Fibroblast of the conjunctiva (primary cell): ENCODE measurements around the gene MCU.
"Not testable (repeated sequence)": the region's sequence is repeated elsewhere in the genome, so short reads cannot be mapped to it uniquely, and the experiment has no call there.

Source experiments
- DNase-seq: peaks from one replicate; pipeline ENCODE4 v3.0.0-alpha.2; 2010; ENCODE audit warnings: low read depth

MCU gene, protein sequence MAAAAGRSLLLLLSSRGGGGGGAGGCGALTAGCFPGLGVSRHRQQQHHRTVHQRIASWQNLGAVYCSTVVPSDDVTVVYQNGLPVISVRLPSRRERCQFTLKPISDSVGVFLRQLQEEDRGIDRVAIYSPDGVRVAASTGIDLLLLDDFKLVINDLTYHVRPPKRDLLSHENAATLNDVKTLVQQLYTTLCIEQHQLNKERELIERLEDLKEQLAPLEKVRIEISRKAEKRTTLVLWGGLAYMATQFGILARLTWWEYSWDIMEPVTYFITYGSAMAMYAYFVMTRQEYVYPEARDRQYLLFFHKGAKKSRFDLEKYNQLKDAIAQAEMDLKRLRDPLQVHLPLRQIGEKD

DNA sequence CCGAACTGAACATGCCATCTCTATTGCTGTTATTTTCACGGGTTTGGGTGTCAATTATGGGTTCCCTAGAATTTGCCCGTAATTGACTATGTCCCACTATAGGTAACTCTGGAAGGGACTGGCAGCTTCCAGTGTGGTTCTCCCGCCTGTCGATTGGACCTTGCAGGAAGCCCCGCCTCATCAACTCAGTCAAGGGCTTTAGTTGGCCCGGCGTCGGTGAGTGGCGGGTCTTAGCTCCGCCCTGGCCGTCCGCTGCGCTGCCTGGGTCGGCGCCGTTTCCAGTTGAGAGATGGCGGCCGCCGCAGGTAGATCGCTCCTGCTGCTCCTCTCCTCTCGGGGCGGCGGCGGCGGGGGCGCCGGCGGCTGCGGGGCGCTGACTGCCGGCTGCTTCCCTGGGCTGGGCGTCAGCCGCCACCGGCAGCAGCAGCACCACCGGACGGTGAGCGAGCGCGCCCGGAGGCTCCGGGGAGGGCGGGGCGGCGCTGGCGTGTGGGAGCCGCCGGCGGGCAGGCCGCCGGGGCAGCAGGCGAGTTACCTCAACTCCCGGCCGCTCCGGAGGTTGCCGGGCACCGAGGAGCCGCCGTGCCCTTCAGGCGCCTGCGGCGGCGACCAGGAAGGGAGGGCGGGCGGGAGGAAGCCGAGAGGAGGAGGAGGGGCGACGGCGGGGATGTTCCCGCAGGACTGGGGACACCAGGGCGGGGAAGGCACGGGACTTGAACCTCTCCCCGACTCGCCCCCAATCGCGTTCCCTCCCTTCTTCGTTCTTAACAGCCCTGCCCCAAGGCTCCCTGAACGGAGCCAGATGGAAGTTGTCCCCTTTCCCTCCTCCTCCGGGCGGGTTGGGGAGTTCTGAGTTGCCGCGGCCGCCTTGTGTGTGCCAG is at the start of gene MCU:
Gene MCU, plus strand, starts transcription at position 281 of the 881 bp plus-strand sequence. Its CDS starts 9 bp downstream, at position 290.
- peak; percentile 89 for DNase-seq

DNA sequence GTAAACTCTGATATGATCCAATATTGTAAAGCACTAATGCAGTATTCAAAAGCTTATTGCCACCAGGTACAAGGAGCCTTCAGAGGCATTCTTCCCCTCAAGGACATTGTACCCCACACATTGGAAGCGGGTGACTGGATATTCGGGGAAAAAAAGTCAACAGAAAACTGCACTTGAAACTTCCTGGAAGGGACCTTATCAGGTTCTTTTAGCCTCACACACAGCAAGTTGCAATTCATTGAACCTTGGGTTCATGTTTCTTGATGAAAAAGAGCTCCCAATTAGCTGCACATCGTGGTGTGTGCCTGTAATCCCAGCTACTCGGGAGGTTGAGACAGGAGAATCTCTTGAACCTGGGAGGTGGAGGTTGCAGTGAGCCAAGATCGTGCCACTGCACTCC is 49.6 kb upstream of the MCU start:
- no peak for DNase-seq

DNA sequence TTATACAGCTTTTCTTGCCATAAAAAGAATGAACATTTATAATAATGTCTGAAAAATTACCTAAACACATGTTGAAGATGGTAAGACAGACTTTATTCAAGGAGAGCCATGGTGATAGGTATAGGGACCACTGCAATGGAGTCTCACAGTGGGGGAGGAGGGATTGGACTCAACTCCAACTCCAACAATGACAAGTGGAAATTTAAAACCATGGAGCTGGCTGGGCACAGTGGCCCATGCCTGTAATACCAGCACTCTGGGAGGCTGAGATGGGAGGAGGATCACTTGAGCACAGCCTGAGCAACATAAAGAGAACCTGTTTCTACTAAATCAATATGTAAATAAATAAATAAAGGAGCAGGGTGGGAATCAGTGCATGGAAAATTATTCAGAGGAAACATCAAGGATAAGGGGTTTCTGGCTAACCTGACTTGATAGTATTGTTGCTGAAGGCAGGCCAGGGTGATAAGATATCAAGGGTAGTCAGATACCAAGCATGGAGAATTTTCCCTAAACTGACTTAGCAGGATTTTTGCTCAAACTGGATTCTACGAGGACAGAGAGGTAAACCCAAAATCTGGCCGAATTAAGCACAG is 46.6 kb upstream of the MCU start:
- DNase-seq = no peak

DNA sequence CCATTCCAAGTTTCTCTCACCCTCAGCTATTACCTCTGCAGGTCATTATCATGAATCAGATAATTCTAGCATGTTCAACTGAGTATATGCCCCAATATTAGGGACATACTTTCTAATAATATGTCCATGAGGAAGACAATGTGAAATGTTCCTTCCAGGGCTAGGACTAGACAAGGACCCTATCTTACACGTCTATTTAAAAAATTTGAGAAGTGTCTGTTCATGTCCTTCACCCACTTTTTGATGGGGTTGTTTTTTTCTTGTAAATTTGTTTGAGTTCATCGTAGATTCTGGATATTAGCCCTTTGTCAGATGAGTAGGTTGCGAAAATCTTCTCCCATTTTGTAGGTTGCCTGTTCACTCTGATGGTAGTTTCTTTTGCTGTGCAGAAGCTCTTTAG is 45.0 kb upstream of the MCU start:
- DNase-seq = not testable (repeated sequence)

GRCh38 chr10:72648301-72648700 is 43.6 kb upstream of the MCU start:
- DNase-seq = no peak

DNA sequence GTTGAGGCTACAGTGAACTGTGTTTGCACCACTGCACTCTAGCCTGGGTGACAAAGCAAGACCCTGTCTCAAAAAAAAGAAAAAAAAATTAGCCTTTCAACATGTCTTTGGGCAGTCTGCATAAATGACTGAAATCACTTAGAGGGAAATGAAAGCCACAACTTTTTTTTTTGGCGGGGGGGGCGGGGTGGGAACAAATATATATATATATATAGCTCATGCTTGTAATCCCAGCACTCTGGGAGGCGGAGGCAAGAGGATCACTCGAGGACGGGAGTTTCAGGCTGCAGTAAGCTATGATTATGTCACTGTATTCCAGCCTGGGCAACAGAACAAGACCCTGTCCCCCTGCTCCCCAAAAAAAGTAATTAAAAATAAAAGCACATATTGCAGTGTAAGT is 42.7 kb upstream of the MCU start:
- no peak for DNase-seq

DNA sequence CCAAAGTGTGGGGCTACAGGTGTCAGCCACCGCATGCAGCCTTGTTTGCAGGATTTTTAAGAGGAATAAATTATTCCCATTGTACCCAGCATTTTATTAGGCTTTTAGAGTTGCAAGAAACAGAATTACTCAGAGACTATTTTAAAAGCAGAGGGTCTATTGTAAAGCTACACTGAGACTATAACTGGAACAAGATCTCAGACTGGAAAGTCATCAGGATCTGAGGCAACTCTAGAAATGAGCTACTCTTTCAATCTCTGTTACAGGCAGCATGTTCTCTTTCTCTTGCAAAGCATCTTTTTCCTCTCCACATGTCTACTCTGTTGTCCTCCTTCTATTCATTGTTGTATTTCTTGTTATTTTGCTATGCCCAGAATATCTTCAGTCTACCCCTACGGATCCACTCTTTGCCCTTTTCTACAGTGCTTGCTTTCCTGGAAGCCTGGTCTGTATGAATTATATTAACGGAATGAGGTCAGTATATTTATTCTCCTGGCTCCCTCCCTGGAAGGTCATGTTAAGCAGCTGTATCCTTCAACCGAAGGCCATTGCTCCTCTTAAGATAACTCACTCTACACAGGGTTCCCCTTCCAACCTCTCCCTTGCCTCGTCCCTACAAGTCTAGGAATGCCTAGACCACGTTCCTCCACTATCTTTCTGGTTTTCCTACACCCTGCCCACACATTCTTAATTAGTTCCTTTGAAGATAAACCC is 38.4 kb upstream of the MCU start:
- no peak for DNase-seq

GRCh38 chr10:72654720-72655119 is 37.2 kb upstream of the MCU start:
- no peak for DNase-seq

DNA sequence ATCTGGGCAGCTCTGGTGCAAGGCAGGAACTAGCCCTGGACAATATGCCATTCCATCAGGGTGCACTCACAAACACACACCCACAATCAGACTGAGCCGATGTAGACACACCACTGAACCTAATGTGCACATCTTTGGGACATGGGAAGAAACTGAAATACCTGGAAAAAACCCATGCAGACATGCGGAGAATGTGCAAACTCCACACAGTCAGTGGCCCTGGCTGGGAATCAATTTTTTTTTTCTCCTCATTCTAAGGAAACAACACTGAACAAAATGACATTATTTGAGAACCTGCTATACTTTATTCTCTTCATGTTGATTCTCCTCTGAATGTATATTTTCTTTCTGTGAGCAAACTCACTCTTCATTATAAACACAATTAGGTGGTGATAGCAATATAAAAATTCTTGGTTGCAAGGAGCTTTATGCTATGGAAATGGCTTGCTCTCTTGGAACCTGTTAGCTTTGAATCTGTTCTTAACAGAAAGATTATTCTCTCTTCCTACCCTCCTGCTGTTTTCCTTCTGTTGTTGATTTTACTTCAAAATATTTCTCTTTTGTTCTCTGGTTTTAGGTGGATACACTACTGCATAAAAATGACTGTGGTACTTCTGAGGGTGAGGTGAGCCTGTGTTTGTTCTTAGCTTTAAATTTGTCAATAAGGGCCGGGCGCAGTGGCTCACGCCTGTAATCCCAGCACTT is 33.1 kb upstream of the MCU start:
- DNase-seq = no peak

DNA sequence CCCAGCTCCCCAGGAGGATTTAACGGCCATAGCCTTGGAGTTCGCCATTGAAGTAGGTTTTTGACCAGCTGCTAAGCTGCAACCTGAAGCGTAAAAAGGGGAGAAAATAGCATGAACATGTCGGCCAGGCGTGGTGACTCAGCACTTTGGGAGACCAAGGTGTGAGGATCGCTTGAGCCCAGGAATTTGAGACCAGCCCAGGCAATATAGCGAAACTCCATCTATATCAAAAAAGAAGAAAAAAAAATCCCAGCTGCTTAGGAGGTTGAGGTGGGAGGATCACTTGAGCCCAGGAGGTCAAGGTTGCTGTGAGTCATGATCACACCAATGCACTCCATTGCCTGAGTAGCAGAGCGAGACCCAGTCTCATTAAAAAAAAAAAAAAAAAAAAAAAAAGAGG is 32.2 kb upstream of the MCU start:
- DNase-seq = no peak

DNA sequence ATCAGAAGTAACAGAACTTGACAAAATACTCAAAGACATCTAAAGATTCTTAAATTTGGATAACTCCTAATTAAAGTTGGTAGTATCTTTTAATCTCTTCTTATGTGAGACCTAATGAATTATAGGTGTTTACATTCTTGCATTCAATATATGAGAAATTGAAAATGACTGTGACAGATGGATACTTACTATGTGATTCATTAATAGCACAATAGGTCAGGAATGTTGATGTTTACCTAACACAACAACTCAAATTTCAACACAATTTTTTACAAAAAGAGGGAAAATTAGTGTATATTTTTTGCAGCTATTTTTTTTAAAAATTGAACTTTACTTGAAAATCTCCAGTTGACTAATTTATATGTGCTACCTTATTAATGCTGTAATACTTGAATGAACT is 31.7 kb upstream of the MCU start:
- no peak for DNase-seq

GRCh38 chr10:72661431-72661830 is 30.5 kb upstream of the MCU start:
- no peak for DNase-seq

DNA sequence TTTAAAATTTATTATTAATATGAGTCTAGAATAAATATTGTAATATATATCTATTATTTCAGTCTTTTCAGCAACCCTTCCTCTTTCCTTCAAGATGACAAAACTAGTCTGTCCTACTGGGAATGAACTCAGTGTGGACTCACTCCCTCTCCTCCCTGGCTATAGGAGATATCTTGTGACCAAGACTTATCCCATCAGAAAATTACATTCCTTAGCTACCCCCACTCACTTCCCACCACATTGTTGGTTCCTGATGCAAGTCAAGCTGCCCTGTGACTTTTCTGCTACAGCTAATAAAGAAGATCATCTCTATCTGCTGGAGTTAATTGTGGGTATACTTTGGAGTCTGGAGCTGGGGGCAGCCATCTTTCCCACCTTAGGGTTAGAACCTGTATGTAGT is 28.0 kb upstream of the MCU start:
- DNase-seq = no peak

DNA sequence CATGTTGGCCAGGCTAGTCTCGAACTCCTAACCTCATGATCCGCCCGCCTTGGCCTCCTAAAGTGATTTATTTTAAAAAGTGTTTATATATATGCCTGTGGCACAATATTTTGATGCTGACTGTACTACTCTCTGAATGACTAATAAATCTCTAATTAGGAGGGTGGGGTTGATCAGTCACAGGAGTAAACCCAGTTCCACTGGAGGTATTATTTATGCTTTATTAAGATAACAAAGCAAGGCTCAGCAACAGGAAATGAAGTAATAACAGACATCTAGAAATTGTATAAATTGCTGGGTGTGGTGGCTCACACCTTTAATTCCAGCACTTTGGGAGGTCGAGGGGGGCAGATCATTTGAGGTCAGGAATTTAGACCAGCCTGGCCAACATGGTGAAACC is 26.0 kb upstream of the MCU start:
- DNase-seq = no peak

GRCh38 chr10:72667207-72667864 is 24.6 kb upstream of the MCU start:
- no peak for DNase-seq

DNA sequence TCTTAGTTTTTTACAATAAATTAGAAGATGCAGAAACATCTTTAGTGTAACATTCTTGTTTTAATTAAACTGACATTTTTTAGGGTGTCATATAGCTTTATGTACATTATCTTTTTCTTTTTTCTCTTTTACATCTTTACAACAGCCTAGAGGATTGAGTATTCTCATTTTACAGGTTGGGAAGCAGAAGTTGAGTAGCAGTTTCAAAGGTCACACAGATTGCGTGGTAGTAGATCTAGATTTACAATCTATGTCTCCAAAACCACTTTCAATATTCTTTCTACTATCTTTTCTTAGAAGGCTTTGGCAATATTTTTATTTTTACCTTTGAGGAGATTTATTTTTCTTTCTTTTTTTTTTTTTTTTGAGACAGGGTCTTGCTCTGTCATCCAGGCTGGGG is 18.7 kb upstream of the MCU start:
- no peak for DNase-seq

GRCh38 chr10:72674174-72674573 is 17.8 kb upstream of the MCU start:
- DNase-seq = not testable (repeated sequence)

DNA sequence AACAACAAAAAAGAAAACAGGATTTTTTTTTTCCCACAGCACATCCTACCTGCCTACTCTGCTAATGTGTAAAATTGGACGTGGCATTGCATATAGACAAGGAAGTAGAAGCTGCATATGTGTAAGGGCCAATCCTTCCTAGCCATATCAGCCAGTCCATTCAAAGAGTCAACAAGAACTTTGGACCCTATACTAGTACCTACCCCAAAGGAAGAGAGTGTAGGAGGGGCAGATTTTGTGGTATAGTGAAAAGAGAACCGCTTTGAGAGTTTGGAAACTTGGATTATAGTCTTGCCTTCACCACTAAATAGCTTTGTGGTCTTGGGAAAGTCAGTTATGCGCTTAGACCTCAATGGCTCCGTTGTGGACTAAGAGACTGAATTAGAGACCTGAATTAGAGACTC is 12.1 kb upstream of the MCU start:
- no peak for DNase-seq

GRCh38 chr10:72682638-72683037 is 9.3 kb upstream of the MCU start:
- no peak for DNase-seq

- DNase-seq = no peak
Measured at GRCh38 chr10:72685264-72685921, 6.5 kb upstream of the MCU start.

GRCh38 chr10:72686430-72686829 is 5.5 kb upstream of the MCU start:
- DNase-seq = not testable (repeated sequence)
